ENCODE measurements around the gene MAN2A1.

The MAN2A1 gene

GRCh38 chr5:109703829-109704228, 14.1 kb downstream of the MAN2A1 start:
- Histone ChIP-seq H3K36me3 (ENCODE audit: control insufficient read depth, insufficient read depth, low read length) (peaks cover 3% of the 10 kb centered on the region), H3K9me3 (ENCODE audit: control insufficient read depth, low read length) (no peaks in the 10 kb centered on the region), H3K4me1 (ENCODE audit: control insufficient read depth, insufficient read depth, low read length, poor library complexity, severe bottlenecking) (no peaks in the 10 kb centered on the region), H3K4me3 (ENCODE audit: insufficient read depth, low read depth, low read length, poor library complexity, severe bottlenecking) (no peak overlapping the region), H3K27ac (ENCODE audit: insufficient read depth, low read length, poor library complexity, severe bottlenecking) (no peak overlapping the region), H3K27me3 (replicated peaks; ENCODE audit: control insufficient read depth, insufficient read depth, low read length, poor library complexity, severe bottlenecking) (no peaks in the 10 kb centered on the region)
- DNase-seq, result no peak

DNA sequence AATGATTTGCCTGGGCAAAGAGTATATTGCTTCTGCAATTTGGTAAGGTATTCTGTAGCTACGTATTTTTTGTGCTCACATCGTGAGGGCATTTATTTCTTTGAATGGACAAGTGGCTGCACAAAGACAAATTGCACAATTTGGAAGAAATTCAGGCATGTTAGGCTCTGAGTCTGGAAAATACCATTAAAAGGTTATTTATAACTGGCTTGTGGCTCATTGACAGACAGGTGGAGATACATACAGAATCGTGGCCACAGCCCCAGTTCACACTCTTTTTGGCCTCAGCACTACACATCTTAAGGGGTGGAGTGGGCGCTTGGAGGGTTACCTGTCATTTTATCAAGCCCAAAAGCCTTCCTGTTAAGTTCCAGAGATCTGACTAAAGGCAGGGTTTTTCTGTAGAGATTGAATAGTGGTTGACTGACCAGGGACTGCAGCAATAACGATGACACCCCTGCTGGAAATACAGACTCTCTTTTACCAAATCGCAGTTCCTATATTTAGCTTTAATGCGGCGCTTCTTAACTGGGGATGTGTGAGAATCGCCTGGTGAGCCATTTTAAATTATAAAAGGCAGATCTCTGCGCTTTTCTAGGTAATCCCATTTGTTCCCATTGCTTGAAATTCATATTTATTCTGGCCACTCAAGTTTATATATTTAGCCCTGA, 14.7 kb downstream of the MAN2A1 start:
- Histone ChIP-seq H3K9me3 (ENCODE audit: control insufficient read depth, low read length) (no peaks in the 10 kb centered on the region), H3K36me3 (ENCODE audit: control insufficient read depth, insufficient read depth, low read length) (peaks cover 2% of the 10 kb centered on the region), H3K27me3 (replicated peaks; ENCODE audit: control insufficient read depth, insufficient read depth, low read length, poor library complexity, severe bottlenecking) (no peaks in the 10 kb centered on the region), H3K4me1 (ENCODE audit: control insufficient read depth, insufficient read depth, low read length, poor library complexity, severe bottlenecking) (no peaks in the 10 kb centered on the region), H3K4me3 (ENCODE audit: insufficient read depth, low read depth, low read length, poor library complexity, severe bottlenecking) (no peak overlapping the region), H3K27ac (ENCODE audit: insufficient read depth, low read length, poor library complexity, severe bottlenecking) (no peak overlapping the region)
- no peak for DNase-seq

- Histone ChIP-seq H3K27ac (ENCODE audit: insufficient read depth, low read length, poor library complexity, severe bottlenecking) (no peak overlapping the region), H3K4me1 (ENCODE audit: control insufficient read depth, insufficient read depth, low read length, poor library complexity, severe bottlenecking) (no peaks in the 10 kb centered on the region), H3K27me3 (replicated peaks; ENCODE audit: control insufficient read depth, insufficient read depth, low read length, poor library complexity, severe bottlenecking) (no peaks in the 10 kb centered on the region), H3K36me3 (ENCODE audit: control insufficient read depth, insufficient read depth, low read length) (no peaks in the 10 kb centered on the region), H3K4me3 (ENCODE audit: insufficient read depth, low read depth, low read length, poor library complexity, severe bottlenecking) (no peak overlapping the region), H3K9me3 (ENCODE audit: control insufficient read depth, low read length) (no peaks in the 10 kb centered on the region)
- DNase-seq, result no peak
Measured at GRCh38 chr5:109705596-109705995, 15.9 kb downstream of the MAN2A1 start.

DNA sequence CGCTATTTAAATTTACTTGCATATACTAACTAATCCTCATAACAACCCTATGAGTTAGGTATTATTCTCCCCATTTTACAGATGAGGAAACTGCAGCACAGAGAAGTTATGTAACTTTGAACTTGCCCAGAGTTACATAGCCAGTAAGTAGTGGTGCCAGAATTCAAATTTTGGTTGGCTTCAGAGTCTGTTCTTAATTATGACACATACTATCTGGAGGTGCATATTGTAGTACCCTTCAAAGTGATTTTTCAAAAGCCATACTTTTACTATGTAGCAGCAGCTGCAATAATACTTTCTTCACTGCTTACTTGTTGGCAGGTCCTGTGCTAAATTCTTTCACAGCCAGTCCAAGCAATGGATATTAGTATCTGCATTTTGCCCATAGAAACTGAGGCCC, 16.4 kb downstream of the MAN2A1 start:
- Histone ChIP-seq H3K4me1 (ENCODE audit: control insufficient read depth, insufficient read depth, low read length, poor library complexity, severe bottlenecking) (no peaks in the 10 kb centered on the region), H3K27ac (ENCODE audit: insufficient read depth, low read length, poor library complexity, severe bottlenecking) (no peak overlapping the region)

GRCh38 chr5:109707531-109707930, 17.8 kb downstream of the MAN2A1 start:
- H3K27ac ChIP-seq (ENCODE audit: insufficient read depth, low read length, poor library complexity, severe bottlenecking), result no peak overlapping the region
- H3K36me3 ChIP-seq (ENCODE audit: control insufficient read depth, insufficient read depth, low read length), result no peaks in the 10 kb centered on the region
- H3K4me1 ChIP-seq (ENCODE audit: control insufficient read depth, insufficient read depth, low read length, poor library complexity, severe bottlenecking), result no peaks in the 10 kb centered on the region
- no peaks in the 10 kb centered on the region for H3K9me3 ChIP-seq (ENCODE audit: control insufficient read depth, low read length)
- no peaks in the 10 kb centered on the region for H3K27me3 ChIP-seq (replicated peaks; ENCODE audit: control insufficient read depth, insufficient read depth, low read length, poor library complexity, severe bottlenecking)
- no peak overlapping the region for H3K4me3 ChIP-seq (ENCODE audit: insufficient read depth, low read depth, low read length, poor library complexity, severe bottlenecking)
- DNase-seq, result no peak

More for the DNA sequence above, 16.4 kb downstream of the MAN2A1 start:
- Histone ChIP-seq H3K27me3 (replicated peaks; ENCODE audit: control insufficient read depth, insufficient read depth, low read length, poor library complexity, severe bottlenecking) (no peaks in the 10 kb centered on the region), H3K4me3 (ENCODE audit: insufficient read depth, low read depth, low read length, poor library complexity, severe bottlenecking) (no peak overlapping the region), H3K9me3 (ENCODE audit: control insufficient read depth, low read length) (no peaks in the 10 kb centered on the region), H3K36me3 (ENCODE audit: control insufficient read depth, insufficient read depth, low read length) (no peaks in the 10 kb centered on the region)
- DNase-seq, result no peak

- Histone ChIP-seq H3K4me3 (ENCODE audit: insufficient read depth, low read depth, low read length, poor library complexity, severe bottlenecking) (no peak overlapping the region), H3K9me3 (ENCODE audit: control insufficient read depth, low read length) (no peaks in the 10 kb centered on the region), H3K27ac (ENCODE audit: insufficient read depth, low read length, poor library complexity, severe bottlenecking) (no peak overlapping the region), H3K27me3 (replicated peaks; ENCODE audit: control insufficient read depth, insufficient read depth, low read length, poor library complexity, severe bottlenecking) (no peaks in the 10 kb centered on the region), H3K4me1 (ENCODE audit: control insufficient read depth, insufficient read depth, low read length, poor library complexity, severe bottlenecking) (no peaks in the 10 kb centered on the region), H3K36me3 (ENCODE audit: control insufficient read depth, insufficient read depth, low read length) (no peaks in the 10 kb centered on the region)
- no peak for DNase-seq
Measured at GRCh38 chr5:109708813-109709212, 19.1 kb downstream of the MAN2A1 start.

DNA sequence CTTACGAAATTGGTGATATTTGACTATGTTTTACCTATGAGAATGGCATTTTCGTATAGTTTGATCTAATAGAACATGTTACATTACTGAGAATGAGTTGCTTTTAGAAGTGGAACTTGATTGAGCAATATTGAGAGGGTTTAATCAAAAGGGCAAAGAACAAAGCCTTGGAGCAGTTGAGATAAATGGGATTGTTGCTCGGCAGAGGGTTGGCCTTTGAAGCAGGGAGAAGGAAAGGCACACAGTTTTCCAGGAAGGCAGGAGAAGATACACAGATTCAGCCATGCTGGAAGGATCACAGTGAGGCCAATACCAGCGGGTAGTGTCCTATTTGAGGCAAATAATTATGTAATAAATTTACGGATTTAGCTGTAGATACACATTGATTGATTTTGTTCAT, 19.5 kb downstream of the MAN2A1 start:
- no peak overlapping the region for H3K4me3 ChIP-seq (ENCODE audit: insufficient read depth, low read depth, low read length, poor library complexity, severe bottlenecking)
- H3K27me3 ChIP-seq (replicated peaks; ENCODE audit: control insufficient read depth, insufficient read depth, low read length, poor library complexity, severe bottlenecking), result no peaks in the 10 kb centered on the region
- H3K36me3 ChIP-seq (ENCODE audit: control insufficient read depth, insufficient read depth, low read length), result no peaks in the 10 kb centered on the region
- no peak for DNase-seq
- H3K9me3 ChIP-seq (ENCODE audit: control insufficient read depth, low read length), result no peaks in the 10 kb centered on the region
- no peak overlapping the region for H3K27ac ChIP-seq (ENCODE audit: insufficient read depth, low read length, poor library complexity, severe bottlenecking)
- no peaks in the 10 kb centered on the region for H3K4me1 ChIP-seq (ENCODE audit: control insufficient read depth, insufficient read depth, low read length, poor library complexity, severe bottlenecking)

- no peaks in the 10 kb centered on the region for H3K9me3 ChIP-seq (ENCODE audit: control insufficient read depth, low read length)
- no peak overlapping the region for H3K4me3 ChIP-seq (ENCODE audit: insufficient read depth, low read depth, low read length, poor library complexity, severe bottlenecking)
- DNase-seq, result no peak
- no peak overlapping the region for H3K27ac ChIP-seq (ENCODE audit: insufficient read depth, low read length, poor library complexity, severe bottlenecking)
- H3K4me1 ChIP-seq (ENCODE audit: control insufficient read depth, insufficient read depth, low read length, poor library complexity, severe bottlenecking), result no peaks in the 10 kb centered on the region
- H3K36me3 ChIP-seq (ENCODE audit: control insufficient read depth, insufficient read depth, low read length), result no peaks in the 10 kb centered on the region
- H3K27me3 ChIP-seq (replicated peaks; ENCODE audit: control insufficient read depth, insufficient read depth, low read length, poor library complexity, severe bottlenecking), result no peaks in the 10 kb centered on the region
Measured at GRCh38 chr5:109711673-109712072, 21.9 kb downstream of the MAN2A1 start.

GRCh38 chr5:109713453-109713852, 23.7 kb downstream of the MAN2A1 start:
- Histone ChIP-seq H3K36me3 (ENCODE audit: control insufficient read depth, insufficient read depth, low read length) (peaks cover 6% of the 10 kb centered on the region), H3K4me3 (ENCODE audit: insufficient read depth, low read depth, low read length, poor library complexity, severe bottlenecking) (no peak overlapping the region), H3K27me3 (replicated peaks; ENCODE audit: control insufficient read depth, insufficient read depth, low read length, poor library complexity, severe bottlenecking) (no peaks in the 10 kb centered on the region), H3K9me3 (ENCODE audit: control insufficient read depth, low read length) (no peaks in the 10 kb centered on the region), H3K4me1 (ENCODE audit: control insufficient read depth, insufficient read depth, low read length, poor library complexity, severe bottlenecking) (no peaks in the 10 kb centered on the region), H3K27ac (ENCODE audit: insufficient read depth, low read length, poor library complexity, severe bottlenecking) (no peak overlapping the region)
- no peak for DNase-seq

DNA sequence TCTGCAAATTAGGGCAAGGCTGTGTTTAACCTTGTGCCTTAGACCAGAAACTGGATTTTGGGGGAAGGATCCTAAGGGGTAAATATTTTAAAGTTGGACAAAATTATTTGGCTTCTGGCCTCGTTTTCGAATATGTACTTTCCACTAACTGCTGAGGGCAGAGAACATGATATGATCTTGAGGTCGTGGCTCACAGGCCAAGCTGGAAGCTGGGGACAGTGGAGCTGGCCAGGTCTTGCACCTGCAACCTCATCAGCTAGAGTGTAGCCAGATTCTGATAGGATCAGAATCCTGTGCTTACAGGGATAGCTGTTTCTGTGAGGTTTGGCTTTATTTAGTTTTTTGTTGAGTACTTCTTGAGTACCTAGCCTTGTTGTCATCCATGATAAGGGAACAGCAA, 24.9 kb downstream of the MAN2A1 start:
- H3K36me3 ChIP-seq (ENCODE audit: control insufficient read depth, insufficient read depth, low read length), result peaks cover 6% of the 10 kb centered on the region
- no peaks in the 10 kb centered on the region for H3K4me1 ChIP-seq (ENCODE audit: control insufficient read depth, insufficient read depth, low read length, poor library complexity, severe bottlenecking)
- H3K9me3 ChIP-seq (ENCODE audit: control insufficient read depth, low read length), result no peaks in the 10 kb centered on the region
- no peak overlapping the region for H3K27ac ChIP-seq (ENCODE audit: insufficient read depth, low read length, poor library complexity, severe bottlenecking)
- H3K4me3 ChIP-seq (ENCODE audit: insufficient read depth, low read depth, low read length, poor library complexity, severe bottlenecking), result no peak overlapping the region
- no peaks in the 10 kb centered on the region for H3K27me3 ChIP-seq (replicated peaks; ENCODE audit: control insufficient read depth, insufficient read depth, low read length, poor library complexity, severe bottlenecking)
- no peak for DNase-seq

Measured in effector memory CD4-positive, alpha-beta T cell (primary cell).